OCI-M1 (cell line): ENCODE measurements around the gene CHP2.
"Not testable (repeated sequence)": the region's sequence is repeated elsewhere in the genome, so short reads cannot be mapped to it uniquely, and the experiment has no call there.

ENCODE experiments used
- DNase-seq: peaks from one replicate; lab custom pipeline; 2025; lab: John Stamatoyannopoulos, UW

Gene CHP2

GRCh38 chr16:23745263-23745662 is 9.6 kb upstream of the CHP2 start:
- no peak for DNase-seq

GRCh38 chr16:23748630-23749029 is 6.2 kb upstream of the CHP2 start:
- DNase-seq = no peak

GRCh38 chr16:23751053-23751452 is 3.8 kb upstream of the CHP2 start:
- DNase-seq = not testable (repeated sequence)

GRCh38 chr16:23753908-23754593 is 775 bp upstream of the CHP2 start:
- no peak for DNase-seq

- DNase-seq = no peak
Measured at GRCh38 chr16:23755484-23755809, 621 bp downstream of the CHP2 start.

GRCh38 chr16:23757116-23757515 is 2.3 kb downstream of the CHP2 start:
- DNase-seq = no peak

GRCh38 chr16:23757937-23758619 is 3.3 kb downstream of the CHP2 start:
- no peak for DNase-seq

- DNase-seq = no peak
Measured at GRCh38 chr16:23765933-23766332, 11.1 kb downstream of the CHP2 start.

GRCh38 chr16:23768581-23768980 is 13.8 kb downstream of the CHP2 start:
- DNase-seq = no peak

GRCh38 chr16:23771027-23771426 is 16.2 kb downstream of the CHP2 start:
- no peak for DNase-seq

GRCh38 chr16:23771642-23772041 is 16.8 kb downstream of the CHP2 start:
- no peak for DNase-seq

GRCh38 chr16:23773339-23773738 is 18.5 kb downstream of the CHP2 start:
- DNase-seq = no peak

GRCh38 chr16:23781176-23781575 is 26.4 kb downstream of the CHP2 start:
- DNase-seq = peak; percentile 7

- peak; percentile 76 for DNase-seq
Measured at GRCh38 chr16:23784811-23785447, 30.1 kb downstream of the CHP2 start.

- no peak for DNase-seq
Measured at GRCh38 chr16:23785842-23786241, 31.0 kb downstream of the CHP2 start.

GRCh38 chr16:23786964-23787561 is 32.2 kb downstream of the CHP2 start:
- DNase-seq = no peak

GRCh38 chr16:23788685-23789084 is 33.9 kb downstream of the CHP2 start:
- peak; percentile 33 for DNase-seq

- DNase-seq = no peak
Measured at GRCh38 chr16:23795378-23795777, 40.6 kb downstream of the CHP2 start.

GRCh38 chr16:23796941-23797340 is 42.1 kb downstream of the CHP2 start:
- DNase-seq = no peak

GRCh38 chr16:23801378-23801777 is 46.6 kb downstream of the CHP2 start:
- DNase-seq = peak; percentile 77

GRCh38 chr16:23802776-23803175 is 48.0 kb downstream of the CHP2 start:
- no peak for DNase-seq

GRCh38 chr16:23803591-23804123 is 48.8 kb downstream of the CHP2 start:
- DNase-seq = peak; percentile 93

- DNase-seq = peak; percentile 39
Measured at GRCh38 chr16:23807028-23807427, 52.2 kb downstream of the CHP2 start.
